Fibroblast of villous mesenchyme (primary cell): Measurements from ENCODE around the gene C22orf31. TPM values are rescaled to one million over a fixed set of nuclear protein-coding genes. Genes with fewer than 3 reads are reported as not detected.
"Not testable (repeated sequence)": the region's sequence is repeated elsewhere in the genome, so short reads cannot be mapped to it uniquely, and the experiment has no call there.

Experiments
- DNase-seq: peaks from one replicate; pipeline ENCODE4 v3.0.0-alpha.2; 2010; ENCODE audit warnings: low read depth
- H3K4me3 ChIP-seq: 2 replicates; pipeline ENCODE4 v1.5.1; 2011; ENCODE audit warnings: low read depth, mild to moderate bottlenecking, low read length
- total RNA-seq: library from RNA; depleted of rRNA; stranded (reverse); fragments of >200 nt; gene quantifications from 2 replicates; pipeline ENCODE4 v1.2.3, GENCODE V29; 2012
- TF ChIP-seq, protein P1 (sequence below): IDR thresholded peaks from 2 replicates; pipeline ENCODE4 v1.5.1; 2012; ENCODE audit warnings: low read depth, mild to moderate bottlenecking, low read length; ENCODE audit not compliant: insufficient read depth

Gene C22orf31
- total RNA-seq, 1 donor, result not detected

DNA sequence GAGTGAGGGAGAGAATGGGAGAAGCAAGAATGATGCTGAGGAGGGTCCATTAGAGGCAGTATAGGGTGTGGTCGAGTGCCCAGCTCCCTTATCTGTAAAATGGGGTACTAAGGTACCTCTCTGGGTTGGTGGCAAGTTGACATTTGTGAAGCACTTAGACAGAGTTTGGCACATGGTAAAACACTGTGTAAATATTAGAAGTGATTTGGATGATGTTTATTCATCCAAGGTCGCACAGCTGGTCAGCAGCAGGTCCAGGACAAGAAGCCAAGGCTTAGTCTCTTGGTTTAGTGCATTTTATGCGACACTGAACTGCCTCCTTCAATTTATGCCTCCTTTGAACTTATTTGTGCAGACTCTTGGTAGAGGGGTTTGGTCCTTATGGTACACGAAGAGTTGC is 30.6 kb upstream of the C22orf31 start:
- no peak for DNase-seq
- no peak overlapping the region for H3K4me3 ChIP-seq

DNA sequence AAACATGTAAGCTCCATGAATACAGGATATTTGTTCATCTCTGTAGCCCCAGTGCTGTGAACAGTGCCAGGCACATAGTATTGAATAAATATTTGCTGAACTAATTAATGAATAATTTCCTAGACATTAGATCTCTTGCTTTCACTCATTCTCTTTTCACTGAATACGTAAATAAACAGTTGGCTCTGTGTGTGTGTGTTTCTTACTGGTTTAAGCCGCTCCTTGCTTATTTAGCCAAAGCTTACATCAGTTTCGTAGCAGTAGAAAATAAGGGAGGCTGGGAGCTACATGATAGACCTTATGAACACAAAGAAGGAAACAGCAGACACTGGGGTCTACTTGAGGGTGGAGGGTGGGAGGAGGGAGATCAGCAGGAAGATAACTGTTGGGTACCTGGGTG is 28.4 kb upstream of the C22orf31 start:
- no peak overlapping the region for H3K4me3 ChIP-seq
- DNase-seq, result no peak
- TF ChIP-seq, protein P1, sequence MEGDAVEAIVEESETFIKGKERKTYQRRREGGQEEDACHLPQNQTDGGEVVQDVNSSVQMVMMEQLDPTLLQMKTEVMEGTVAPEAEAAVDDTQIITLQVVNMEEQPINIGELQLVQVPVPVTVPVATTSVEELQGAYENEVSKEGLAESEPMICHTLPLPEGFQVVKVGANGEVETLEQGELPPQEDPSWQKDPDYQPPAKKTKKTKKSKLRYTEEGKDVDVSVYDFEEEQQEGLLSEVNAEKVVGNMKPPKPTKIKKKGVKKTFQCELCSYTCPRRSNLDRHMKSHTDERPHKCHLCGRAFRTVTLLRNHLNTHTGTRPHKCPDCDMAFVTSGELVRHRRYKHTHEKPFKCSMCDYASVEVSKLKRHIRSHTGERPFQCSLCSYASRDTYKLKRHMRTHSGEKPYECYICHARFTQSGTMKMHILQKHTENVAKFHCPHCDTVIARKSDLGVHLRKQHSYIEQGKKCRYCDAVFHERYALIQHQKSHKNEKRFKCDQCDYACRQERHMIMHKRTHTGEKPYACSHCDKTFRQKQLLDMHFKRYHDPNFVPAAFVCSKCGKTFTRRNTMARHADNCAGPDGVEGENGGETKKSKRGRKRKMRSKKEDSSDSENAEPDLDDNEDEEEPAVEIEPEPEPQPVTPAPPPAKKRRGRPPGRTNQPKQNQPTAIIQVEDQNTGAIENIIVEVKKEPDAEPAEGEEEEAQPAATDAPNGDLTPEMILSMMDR, result no peak

More for the DNA sequence above, 30.6 kb upstream of the C22orf31 start:
- TF ChIP-seq, protein P1, result no peak

DNA sequence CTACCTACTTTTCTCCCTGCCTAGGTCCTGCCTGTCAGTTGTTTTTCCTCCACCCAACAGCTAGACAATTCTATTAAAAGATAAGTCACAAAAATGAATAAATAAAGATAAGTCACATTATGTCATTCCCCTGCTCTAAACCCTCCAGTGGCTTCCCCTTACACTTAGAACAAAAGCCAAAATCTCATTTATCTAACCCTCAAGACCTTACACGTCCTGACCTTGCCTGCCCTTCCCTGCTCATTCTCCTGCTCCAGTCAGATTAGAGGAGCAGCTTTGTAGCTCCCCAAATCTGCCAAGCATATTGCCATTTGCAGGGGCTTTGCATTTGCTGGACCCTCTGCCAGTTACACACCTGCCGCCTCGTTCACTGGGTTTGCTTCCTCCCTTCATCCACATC is 27.9 kb upstream of the C22orf31 start:
- TF ChIP-seq, protein P1, result no peak
- DNase-seq, result no peak

DNA sequence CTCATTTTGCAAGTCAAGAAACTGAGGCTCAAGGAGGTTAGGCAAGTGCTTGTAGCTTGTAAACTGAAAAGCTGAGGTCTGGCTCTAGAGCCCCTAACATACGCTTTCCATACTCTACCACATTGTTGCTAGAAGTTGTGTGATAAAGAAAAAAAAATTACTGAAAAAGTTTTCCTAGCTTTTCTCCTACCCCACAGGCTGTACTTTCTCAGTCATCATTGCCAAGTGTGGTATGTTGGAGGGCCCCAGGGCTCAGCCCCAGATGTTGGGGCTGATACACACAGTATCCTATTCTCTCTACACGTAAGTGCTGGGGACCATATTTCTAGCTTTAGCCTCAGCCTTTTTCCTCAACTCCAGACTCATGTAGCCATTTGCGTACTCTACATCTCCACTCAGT is 27.2 kb upstream of the C22orf31 start:
- no peak for DNase-seq
- no peak overlapping the region for H3K4me3 ChIP-seq
- TF ChIP-seq, protein P1, result no peak

More for the DNA sequence above, 27.9 kb upstream of the C22orf31 start:
- no peak overlapping the region for H3K4me3 ChIP-seq

DNA sequence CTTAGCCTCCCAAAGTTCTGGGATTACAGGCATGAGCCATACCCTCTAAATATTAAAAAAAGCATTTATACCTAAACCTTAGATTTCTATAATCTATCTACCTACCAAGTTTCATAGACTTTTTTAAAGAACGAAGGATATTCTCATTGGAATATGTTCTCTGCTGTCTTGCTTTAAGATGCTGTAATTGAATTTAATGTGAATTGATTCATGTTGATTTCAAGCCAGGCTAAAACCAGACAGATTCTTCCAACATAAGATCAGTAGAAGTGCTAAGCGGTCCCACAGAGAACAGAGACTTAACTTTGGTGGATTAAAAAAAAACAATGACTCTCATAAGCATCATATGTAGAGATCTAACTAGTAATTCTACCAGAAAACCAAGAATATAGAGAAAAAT is 25.4 kb upstream of the C22orf31 start:
- TF ChIP-seq, protein P1, result no peak
- DNase-seq, result no peak
- H3K4me3 ChIP-seq, result no peak overlapping the region

DNA sequence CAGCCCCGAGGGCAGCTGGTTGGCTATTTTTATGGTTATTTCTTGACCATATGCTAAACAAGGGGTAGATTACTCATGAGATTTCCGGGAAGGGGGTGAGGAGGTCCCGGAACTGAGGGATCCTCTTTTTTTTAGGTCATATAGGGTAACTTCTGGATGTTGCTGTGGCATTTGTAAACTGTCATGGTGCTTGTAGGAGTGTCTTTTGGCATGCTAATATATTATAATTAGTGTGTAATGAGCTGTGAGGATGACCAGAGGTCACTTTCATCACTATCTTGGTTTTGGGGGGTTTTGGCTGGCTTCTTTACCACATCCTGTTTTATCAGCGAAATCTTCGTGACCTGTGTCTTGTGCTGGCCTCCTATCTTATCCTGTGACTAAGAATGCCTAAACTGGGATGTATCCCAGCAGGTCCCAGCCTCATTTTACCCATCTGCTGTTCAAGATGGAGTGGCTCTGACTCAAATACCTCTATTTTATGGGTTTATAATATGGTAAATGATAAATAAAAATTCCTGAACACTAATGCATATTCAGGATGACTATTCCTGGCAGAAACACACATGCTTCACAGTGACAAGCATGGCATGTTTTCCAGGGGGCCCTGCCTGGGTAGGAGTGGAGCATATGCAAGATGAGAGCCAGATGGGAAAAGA is 22.4 kb upstream of the C22orf31 start:
- DNase-seq, result peak; percentile 80
- TF ChIP-seq, protein P1, result no peak
- H3K4me3 ChIP-seq, result no peak overlapping the region

DNA sequence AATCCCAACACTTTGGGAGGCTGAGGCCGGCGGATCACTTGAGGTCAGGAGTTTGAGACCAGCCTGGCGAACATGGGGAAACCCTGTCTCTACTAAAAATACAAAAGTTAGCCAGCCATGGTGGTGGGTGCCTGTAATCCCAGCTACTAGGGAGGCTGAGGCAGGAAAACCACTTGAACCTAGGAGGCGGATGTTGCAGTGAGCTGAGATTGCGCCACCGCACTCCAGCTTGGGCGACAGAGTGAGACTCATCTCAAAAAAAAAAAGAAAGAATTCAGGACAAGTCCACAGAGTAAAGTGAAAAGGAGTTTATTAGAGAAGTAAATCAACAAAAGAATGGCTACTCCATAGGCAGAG is 21.9 kb upstream of the C22orf31 start:
- not testable (repeated sequence) for DNase-seq, H3K4me3 ChIP-seq
